ENCODE results near the gene CCT7.

GRCh38 chr2:73210696-73211095 is 23.4 kb upstream of the CCT7 start:
- TF ChIP-seq, protein P1, sequence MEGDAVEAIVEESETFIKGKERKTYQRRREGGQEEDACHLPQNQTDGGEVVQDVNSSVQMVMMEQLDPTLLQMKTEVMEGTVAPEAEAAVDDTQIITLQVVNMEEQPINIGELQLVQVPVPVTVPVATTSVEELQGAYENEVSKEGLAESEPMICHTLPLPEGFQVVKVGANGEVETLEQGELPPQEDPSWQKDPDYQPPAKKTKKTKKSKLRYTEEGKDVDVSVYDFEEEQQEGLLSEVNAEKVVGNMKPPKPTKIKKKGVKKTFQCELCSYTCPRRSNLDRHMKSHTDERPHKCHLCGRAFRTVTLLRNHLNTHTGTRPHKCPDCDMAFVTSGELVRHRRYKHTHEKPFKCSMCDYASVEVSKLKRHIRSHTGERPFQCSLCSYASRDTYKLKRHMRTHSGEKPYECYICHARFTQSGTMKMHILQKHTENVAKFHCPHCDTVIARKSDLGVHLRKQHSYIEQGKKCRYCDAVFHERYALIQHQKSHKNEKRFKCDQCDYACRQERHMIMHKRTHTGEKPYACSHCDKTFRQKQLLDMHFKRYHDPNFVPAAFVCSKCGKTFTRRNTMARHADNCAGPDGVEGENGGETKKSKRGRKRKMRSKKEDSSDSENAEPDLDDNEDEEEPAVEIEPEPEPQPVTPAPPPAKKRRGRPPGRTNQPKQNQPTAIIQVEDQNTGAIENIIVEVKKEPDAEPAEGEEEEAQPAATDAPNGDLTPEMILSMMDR (IDR thresholded peaks at IDR 0.05; ENCODE audit: low read depth, low read length), result no peak
- TF ChIP-seq EZH2phosphoT487 (IDR thresholded peaks at IDR 0.05; ENCODE audit: low read depth), result no peak
